SU-DHL-6 (cell line): ENCODE results near the gene SCTR.

ENCODE experiments used
- H2AFZ ChIP-seq: fragments of 200-600 bp; sonication (generic); 2 replicates; pipeline ENCODE4 v1.6.1; 2014; ENCODE audit warnings: low read depth, mild to moderate bottlenecking, moderate library complexity, mixed read lengths, antibody characterized with exemption, low read length; ENCODE audit not compliant: severe bottlenecking
- H3F3A ChIP-seq: fragments of 200-600 bp; shearing (Covaris generic); 2 replicates; pipeline ENCODE4 v1.6.0; 2016; ENCODE audit warnings: antibody characterized with exemption, mild to moderate bottlenecking; ENCODE audit not compliant: insufficient read depth
- H3K27ac ChIP-seq: fragments of 200-600 bp; sonication (generic); 2 replicates; pipeline ENCODE4 v1.5.1; 2016; ENCODE audit warnings: low read depth, mild to moderate bottlenecking, low read length, moderate library complexity, mixed read lengths
- H3K27me3 ChIP-seq: fragments of 200-600 bp; sonication (generic), shearing (Covaris generic); 2 replicates; pipeline ENCODE4 v1.6.0; 2014; ENCODE audit warnings: mild to moderate bottlenecking, low read length
- H3K36me3 ChIP-seq: fragments of 200-600 bp; sonication (generic); 2 replicates; pipeline ENCODE4 v1.6.1; 2014; ENCODE audit warnings: mild to moderate bottlenecking, low read length, mixed read lengths
- H3K4me2 ChIP-seq: fragments of 300-600, 200-600 bp; shearing (Covaris generic), sonication (generic); 2 replicates; pipeline ENCODE4 v1.6.0; 2014; ENCODE audit warnings: low read length, low read depth, mild to moderate bottlenecking; ENCODE audit not compliant: poor library complexity, severe bottlenecking
- H3K4me3 ChIP-seq: fragments of 200-600 bp; sonication (generic); 2 replicates; pipeline ENCODE4 v1.5.1; 2014; ENCODE audit warnings: antibody characterized with exemption, low read length, mild to moderate bottlenecking, mixed read lengths; ENCODE audit not compliant: insufficient read depth, poor library complexity, severe bottlenecking
- H3K79me2 ChIP-seq: fragments of 200-600 bp; sonication (generic); 2 replicates; pipeline ENCODE4 v1.6.1; 2014; ENCODE audit warnings: mild to moderate bottlenecking, low read length, moderate library complexity; ENCODE audit not compliant: insufficient read depth
- H3K9ac ChIP-seq: fragments of 200-600 bp; sonication (generic); 2 replicates; pipeline ENCODE4 v1.7.0; 2014; ENCODE audit warnings: mild to moderate bottlenecking, low read length
- H3K9me2 ChIP-seq: fragments of 200-600 bp; sonication (generic); replicated peaks from 2 replicates; pipeline ENCODE4 v1.6.1; 2014; ENCODE audit warnings: low read length; ENCODE audit not compliant: insufficient read depth
- H3K9me3 ChIP-seq: fragments of 200-600 bp; sonication (generic); 2 replicates; pipeline ENCODE4 v1.6.1; 2014; ENCODE audit warnings: low read length, mixed read lengths; ENCODE audit not compliant: insufficient read depth
- H4K20me1 ChIP-seq: fragments of 200-600 bp; sonication (generic); 2 replicates; pipeline ENCODE4 v1.6.1; 2014; ENCODE audit warnings: low read depth, mild to moderate bottlenecking, antibody characterized with exemption, low read length, moderate library complexity, mixed read lengths
- CTCF ChIP-seq: fragments of 200-600 bp; sonication (generic); IDR thresholded peaks from one replicate; pipeline ENCODE4 v1.5.1; 2017; ENCODE audit warnings: antibody characterized with exemption, mild to moderate bottlenecking, low read length, moderate library complexity; ENCODE audit not compliant: insufficient read depth, poor library complexity, severe bottlenecking
- EZH2phosphoT487 ChIP-seq: fragments of 200-600 bp; sonication (generic), shearing (Covaris generic); conservative IDR thresholded peaks from 2 replicates; pipeline ENCODE4 v1.6.1; 2018; ENCODE audit warnings: mild to moderate bottlenecking, antibody characterized with exemption, low read length, moderate library complexity, mixed read lengths

Gene SCTR

GRCh38 chr2:119421304-119421703 is 103.0 kb downstream of the SCTR start:
- no peak overlapping the region for H3K9ac ChIP-seq
- no peaks in the 10 kb centered on the region for H3K27me3 ChIP-seq
- H3K4me3 ChIP-seq = no peak overlapping the region
- TF ChIP-seq CTCF (no peak), EZH2phosphoT487 (no peak)
- H3K9me2 ChIP-seq = no peaks in the 10 kb centered on the region
- H2AFZ ChIP-seq = no peak overlapping the region
- H3K79me2 ChIP-seq = no peaks in the 10 kb centered on the region
- no peaks in the 10 kb centered on the region for H4K20me1 ChIP-seq
- H3F3A ChIP-seq = no peaks in the 10 kb centered on the region
- no peak overlapping the region for H3K27ac ChIP-seq
- no peaks in the 10 kb centered on the region for H3K36me3 ChIP-seq
- H3K4me2 ChIP-seq = no peak overlapping the region
- peaks cover 12% of the 10 kb centered on the region; the same call in 1 of the 2 replicates for H3K9me3 ChIP-seq

DNA sequence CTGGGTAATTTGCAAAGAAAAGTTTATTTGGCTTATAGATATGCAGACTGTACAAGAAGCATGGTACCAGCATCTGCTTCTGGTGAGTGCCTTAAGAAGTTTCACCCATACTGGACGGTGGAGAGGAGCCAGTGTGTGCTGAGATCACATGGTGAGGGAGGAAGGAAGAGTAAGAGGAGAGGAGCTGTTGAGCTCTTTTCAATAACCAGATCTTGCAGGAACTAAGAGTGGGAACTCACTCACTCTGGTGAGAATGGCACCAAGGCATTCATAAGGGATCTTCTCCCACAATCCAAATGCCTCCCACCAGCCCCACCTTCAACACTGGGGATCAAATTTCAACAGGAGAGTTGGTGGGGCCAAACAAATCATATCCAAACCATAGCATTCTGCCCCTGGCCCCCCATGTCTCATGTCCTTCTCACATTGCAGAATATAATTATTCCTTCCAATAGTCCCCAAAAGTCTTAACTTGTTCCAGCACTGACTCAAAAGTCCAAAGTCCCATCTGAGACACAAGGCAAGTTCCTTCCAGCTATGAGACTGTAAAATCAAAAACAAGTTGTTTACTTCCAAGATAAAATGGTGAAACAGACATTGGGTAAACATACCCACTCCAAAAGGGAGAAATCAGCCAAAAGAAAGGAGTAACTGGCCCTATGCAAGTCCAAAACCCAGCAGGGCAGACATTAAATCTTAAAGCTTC is 104.3 kb downstream of the SCTR start:
- H3K4me3 ChIP-seq = no peak overlapping the region

GRCh38 chr2:119419065-119419464 is 105.2 kb downstream of the SCTR start:
- Histone ChIP-seq H3K9me3 (peaks cover 12% of the 10 kb centered on the region; the same call in 1 of the 2 replicates), H3K27ac (no peak overlapping the region), H3K9me2 (no peaks in the 10 kb centered on the region), H3K79me2 (no peaks in the 10 kb centered on the region), H3K36me3 (no peaks in the 10 kb centered on the region), H3K27me3 (no peaks in the 10 kb centered on the region), H2AFZ (no peak overlapping the region), H3K9ac (no peak overlapping the region), H4K20me1 (no peaks in the 10 kb centered on the region), H3K4me2 (no peak overlapping the region), H3F3A (no peaks in the 10 kb centered on the region), H3K4me3 (no peak overlapping the region)
- TF ChIP-seq EZH2phosphoT487 = no peak
- no peak for TF ChIP-seq CTCF

More for the DNA sequence above, 104.3 kb downstream of the SCTR start:
- no peaks in the 10 kb centered on the region for H4K20me1 ChIP-seq
- H3K79me2 ChIP-seq = no peaks in the 10 kb centered on the region
- peaks cover 12% of the 10 kb centered on the region; the same call in 1 of the 2 replicates for H3K9me3 ChIP-seq
- no peak overlapping the region for H3K27ac ChIP-seq
- no peaks in the 10 kb centered on the region for H3K9me2 ChIP-seq
- H3K27me3 ChIP-seq = no peaks in the 10 kb centered on the region
- H3K9ac ChIP-seq = no peak overlapping the region
- H2AFZ ChIP-seq = no peak overlapping the region
- H3K36me3 ChIP-seq = no peaks in the 10 kb centered on the region
- no peak overlapping the region for H3K4me2 ChIP-seq
- no peak for TF ChIP-seq EZH2phosphoT487
- no peak for TF ChIP-seq CTCF
- H3F3A ChIP-seq = no peaks in the 10 kb centered on the region
